ENCODE data around the gene UNC5B. TPM values are rescaled to one million over a fixed set of nuclear protein-coding genes. Genes with fewer than 3 reads are reported as not detected.

Gene UNC5B
- total RNA-seq, 1 experiment from 2014 or later = 49.6 TPM

GRCh38 chr10:71330789-71331404 is 118.5 kb downstream of the UNC5B start:
- H3K36me3 Mint-ChIP-seq = no peaks in the 10 kb centered on the region
- DNase-seq (ENCODE audit: low spot score) (no peak), ATAC-seq (no peak)
- H3K27me3 Mint-ChIP-seq (ENCODE audit: low read depth) = no peaks in the 10 kb centered on the region
- TF ChIP-seq ZNF671 (CRISPR knock-in tag; IDR thresholded peaks at IDR 0.05) = no peak
- TF ChIP-seq TEAD1 (CRISPR knock-in tag; IDR thresholded peaks at IDR 0.05) = no peak
- TF ChIP-seq NR3C1 (CRISPR knock-in tag; conservative IDR thresholded peaks at IDR 0.05; ENCODE audit: low read depth) = no peak
- no peak for TF ChIP-seq CREB1 (CRISPR knock-in tag; IDR thresholded peaks at IDR 0.05)
- TF ChIP-seq GABPB1 (CRISPR knock-in tag; IDR thresholded peaks at IDR 0.05) = peak; percentile 72
- TF ChIP-seq, protein P1, sequence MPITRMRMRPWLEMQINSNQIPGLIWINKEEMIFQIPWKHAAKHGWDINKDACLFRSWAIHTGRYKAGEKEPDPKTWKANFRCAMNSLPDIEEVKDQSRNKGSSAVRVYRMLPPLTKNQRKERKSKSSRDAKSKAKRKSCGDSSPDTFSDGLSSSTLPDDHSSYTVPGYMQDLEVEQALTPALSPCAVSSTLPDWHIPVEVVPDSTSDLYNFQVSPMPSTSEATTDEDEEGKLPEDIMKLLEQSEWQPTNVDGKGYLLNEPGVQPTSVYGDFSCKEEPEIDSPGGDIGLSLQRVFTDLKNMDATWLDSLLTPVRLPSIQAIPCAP (CRISPR knock-in tag; IDR thresholded peaks at IDR 0.05) = no peak
- no peak for TF ChIP-seq FOXP1 (CRISPR knock-in tag; IDR thresholded peaks at IDR 0.05; ENCODE audit: borderline replicate concordance)
- H3K4me1 Mint-ChIP-seq = peaks cover 9% of the 10 kb centered on the region
- ChIA-PET POLR2A (interaction anchor here (2.9 kb wide), 1 partner anchor 11 kb away, joined by 9 read pairs; the partner anchor contains the start of gene SLC29A3), CTCF (interaction anchor here (1.7 to 2.0 kb wide), 2 partner anchors 12 to 13 kb away, joined by 3 to 9 read pairs; partner anchors contain the start of gene SLC29A3)
- no peak overlapping the region for H3K27ac Mint-ChIP-seq
- no peak overlapping the region for H3K4me3 Mint-ChIP-seq
- H3K9me3 Mint-ChIP-seq = no peaks in the 10 kb centered on the region

DNA sequence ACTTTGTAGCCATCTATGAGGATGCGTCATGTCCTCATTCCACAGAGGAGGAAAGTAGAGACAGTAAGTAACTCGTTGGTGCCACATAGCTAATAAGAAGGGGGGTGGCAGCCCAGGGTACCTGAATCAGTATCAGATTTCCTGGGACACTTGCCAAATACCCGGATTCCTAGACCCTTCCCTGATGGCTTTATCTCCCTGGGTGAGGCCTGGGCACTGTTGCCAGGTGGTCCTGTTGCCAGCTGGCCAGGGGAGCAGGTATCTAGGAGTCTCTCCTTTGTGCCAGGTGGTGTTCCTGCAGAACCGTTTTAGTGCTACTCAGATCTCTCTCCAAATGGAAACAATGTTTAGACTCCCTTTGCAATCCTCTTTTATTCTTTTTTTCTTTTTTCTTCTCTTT is 119.4 kb downstream of the UNC5B start:
- Mint-ChIP-seq H3K9me3 (no peaks in the 10 kb centered on the region), H3K36me3 (no peaks in the 10 kb centered on the region), H3K4me3 (no peak overlapping the region), H3K4me1 (peaks cover 16% of the 10 kb centered on the region), H3K27me3 (ENCODE audit: low read depth) (no peaks in the 10 kb centered on the region), H3K27ac (no peak overlapping the region)
- ATAC-seq (no peak), DNase-seq (ENCODE audit: low spot score) (no peak)
- ChIA-PET CTCF (interaction anchor here (1.7 to 2.0 kb wide), 2 partner anchors 13 to 14 kb away, joined by 3 to 9 read pairs; partner anchors contain the start of gene SLC29A3), POLR2A (no interaction called here)
- TF ChIP-seq, protein P1 (CRISPR knock-in tag; IDR thresholded peaks at IDR 0.05) = no peak
- TF ChIP-seq NR2C2 (CRISPR knock-in tag; IDR thresholded peaks at IDR 0.05) (no peak), USF1 (CRISPR knock-in tag; IDR thresholded peaks at IDR 0.05) (no peak), RORB (CRISPR knock-in tag; IDR thresholded peaks at IDR 0.05) (no peak), FOXJ3 (CRISPR knock-in tag; IDR thresholded peaks at IDR 0.05; ENCODE audit: borderline replicate concordance) (no peak), CTCF (IDR thresholded peaks at IDR 0.05) (no peak), ZBTB43 (CRISPR knock-in tag; IDR thresholded peaks at IDR 0.05) (no peak), SP1 (CRISPR knock-in tag; conservative IDR thresholded peaks at IDR 0.05) (no peak), SOX15 (CRISPR knock-in tag; IDR thresholded peaks at IDR 0.05) (no peak), ZNF532 (CRISPR knock-in tag; IDR thresholded peaks at IDR 0.05; ENCODE audit: borderline replicate concordance) (no peak)
- TF ChIP-seq, protein P2, sequence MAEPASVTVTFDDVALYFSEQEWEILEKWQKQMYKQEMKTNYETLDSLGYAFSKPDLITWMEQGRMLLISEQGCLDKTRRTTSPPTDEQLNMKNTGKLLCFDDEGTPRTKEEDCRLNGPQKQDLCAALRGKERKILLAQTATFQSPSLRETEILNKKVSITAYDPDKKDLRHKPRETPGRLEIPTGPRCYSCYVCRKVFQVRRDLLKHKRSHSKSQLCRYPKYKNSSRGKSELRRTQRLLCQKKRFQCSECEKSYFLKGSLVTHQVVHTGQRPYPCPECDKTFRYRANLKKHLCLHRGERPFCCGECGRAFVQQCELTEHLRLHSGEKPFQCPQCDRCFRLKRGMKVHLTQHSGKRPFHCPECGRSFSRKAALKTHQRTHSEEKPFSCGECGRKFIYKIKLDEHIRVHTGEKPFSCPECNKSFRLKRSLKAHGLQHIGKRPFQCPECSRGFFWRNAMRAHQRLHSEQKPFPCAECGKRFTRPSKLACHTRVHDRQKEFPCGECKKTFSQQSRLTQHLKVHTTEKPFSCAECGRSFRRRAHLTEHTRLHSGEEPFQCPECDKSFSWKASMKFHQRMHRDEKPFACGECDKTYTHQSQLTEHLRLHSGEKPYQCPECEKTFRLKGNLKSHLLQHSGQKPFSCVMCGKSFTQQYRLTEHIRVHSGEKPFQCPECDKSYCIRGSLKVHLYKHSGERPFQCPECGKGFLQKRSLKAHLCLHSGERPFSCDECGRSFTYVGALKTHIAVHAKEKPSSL (CRISPR knock-in tag; conservative IDR thresholded peaks at IDR 0.05) = no peak
- TF ChIP-seq, protein P3, sequence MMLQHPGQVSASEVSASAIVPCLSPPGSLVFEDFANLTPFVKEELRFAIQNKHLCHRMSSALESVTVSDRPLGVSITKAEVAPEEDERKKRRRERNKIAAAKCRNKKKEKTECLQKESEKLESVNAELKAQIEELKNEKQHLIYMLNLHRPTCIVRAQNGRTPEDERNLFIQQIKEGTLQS (CRISPR knock-in tag; conservative IDR thresholded peaks at IDR 0.05) = no peak
- TF ChIP-seq, protein P4, sequence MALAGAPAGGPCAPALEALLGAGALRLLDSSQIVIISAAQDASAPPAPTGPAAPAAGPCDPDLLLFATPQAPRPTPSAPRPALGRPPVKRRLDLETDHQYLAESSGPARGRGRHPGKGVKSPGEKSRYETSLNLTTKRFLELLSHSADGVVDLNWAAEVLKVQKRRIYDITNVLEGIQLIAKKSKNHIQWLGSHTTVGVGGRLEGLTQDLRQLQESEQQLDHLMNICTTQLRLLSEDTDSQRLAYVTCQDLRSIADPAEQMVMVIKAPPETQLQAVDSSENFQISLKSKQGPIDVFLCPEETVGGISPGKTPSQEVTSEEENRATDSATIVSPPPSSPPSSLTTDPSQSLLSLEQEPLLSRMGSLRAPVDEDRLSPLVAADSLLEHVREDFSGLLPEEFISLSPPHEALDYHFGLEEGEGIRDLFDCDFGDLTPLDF (CRISPR knock-in tag; IDR thresholded peaks at IDR 0.05) = no peak

Measured in WTC11 (cell line).